Heart right ventricle (tissue), 16 donors: ENCODE data around the gene ATG7. TPM values are rescaled to one million over a fixed set of nuclear protein-coding genes. Genes with fewer than 3 reads are reported as not detected.

Experiments used
- ATAC-seq, 8 donors: fragments of 200-7000 bp; cut with Tn5 transposase; one replicate each; pipeline ENCODE4 v1.9.1; 2020; ENCODE audit warnings: mild to moderate bottlenecking in 8 of 8, moderate library complexity in 8 of 8, moderate number of reproducible peaks in 1 of 8
- DNase-seq, 2 donors: peaks; one replicate each; pipeline ENCODE4 v3.0.0-alpha.2; 2020
- H3K27ac ChIP-seq, 10 donors: fragments of 200-600 bp; sonication (generic) in 2 of 10; one replicate each; pipeline versions ENCODE4 v1.5.0 to v1.8.0; 2020 to 2022; ENCODE audit warnings: mild to moderate bottlenecking in 3 of 10
- H3K27me3 ChIP-seq, 7 donors: fragments of 200-600 bp; one replicate each; pipeline ENCODE4 v1.8.0; 2021 to 2022; ENCODE audit warnings: mild to moderate bottlenecking in 2 of 7
- H3K36me3 ChIP-seq, 9 donors: fragments of 200-600 bp; sonication (generic) in 1 of 9; one replicate each; pipeline versions ENCODE4 v1.5.0 to v1.8.0; 2020 to 2022; ENCODE audit warnings: mild to moderate bottlenecking in 2 of 9
- H3K4me1 ChIP-seq, 9 donors: fragments of 200-600 bp; sonication (generic) in 1 of 9; one replicate each; pipeline versions ENCODE4 v1.5.0 to v1.8.0; 2020 to 2022; ENCODE audit warnings: mild to moderate bottlenecking in 4 of 9
- H3K4me3 ChIP-seq, 10 donors: fragments of 200-600 bp; sonication (generic) in 2 of 10; one replicate each; pipeline versions ENCODE4 v1.5.0 to v1.8.0; 2020 to 2022; ENCODE audit warnings: mild to moderate bottlenecking in 7 of 10, moderate library complexity in 2 of 10
- H3K9me3 ChIP-seq, 11 donors: fragments of 200-600 bp in 10 of 11; sonication (generic) in 2 of 11; one replicate each; pipeline versions ENCODE4 v1.5.0 to v1.8.0; 2013 to 2022; ENCODE audit warnings: mild to moderate bottlenecking in 2 of 11, control low read depth in 1 of 11, moderate library complexity in 1 of 11
- CTCF ChIP-seq, 9 donors: fragments of 200-600 bp; sonication (generic) in 2 of 9; IDR thresholded peaks; one replicate each; pipeline versions ENCODE4 v1.5.0 to v1.8.0; 2021 to 2022; ENCODE audit warnings: antibody characterized with exemption in 9 of 9, mild to moderate bottlenecking in 5 of 9, moderate library complexity in 1 of 9
- WGBS, 2 donors: extraction: QIAGEN DNeasy Blood & Tissue Kit; methylation state at CpG; one replicate each; pipeline ENCODE4 v1.1.7; 2013; ENCODE audit warnings: inconsistent platforms in 1 of 2; 5-methylcytosine and 5-hydroxymethylcytosine counted together
- intact Hi-C, 10 donors: fragments of 100-400 bp; cut with DNase I; formaldehyde crosslinking; loops; one replicate each; pipeline versions ENCODE4 v1.11.1 to v1.14.2; 2022
- polyA plus RNA-seq, 2 donors: library from polyadenylated mRNA; stranded (reverse); fragments of 200-250 nt; gene quantifications; one replicate each; pipeline ENCODE4 v1.2.3, GENCODE V29; 2013
- total RNA-seq, 10 donors: library from RNA; stranded (reverse); fragmentation: NEBNext Ultra II Directional in 3 of 10; extraction: Animal tissue kit (Norgen Biotek cat#: 25700) in 3 of 10; gene quantifications; one replicate each; pipeline versions ENCODE4 v1.2.1 to v1.2.4, GENCODE V29; 2021 to 2023
- donor health status: Arrhythmogenic right ventricular cardiomyopathy.
- donor health status: ischemic (EF 13 %, LVEDD 7.1; RV severe dilation, severe dysfunction).
- donor health status: healthy with polysubstance abuse.
- donor health status: DM: no; HTN: yes; CAD: no.
- donor health status: DM: no; HTN: no; CAD: no.
- donor health status: ischemic (EF 25% LVEDD 6.9; RV normal size, moderate dysfunction).
- donor health status: ischemic (EF 25% LVEDD 5.7; RV mildly dilated, moderate dysfunction).
- donor health status: healthy.
- donor health status: DM: yes; HTN: yes; CAD: no.
- donor health status: Ischemic cardiomyopathy.
- donor health status: ischemic (EF 35%, LVEDD 5.7; RV mildly dilated, moderate dysfunction).
- donor health status: nonischemic (EF 11% LVEDD 7.7; RV severe dilation, severe dysfunction).
- donor health status: DM: yes; HTN: yes; CAD: no.
- donor health status: PGD.
- donor health status: ischemic (EF 29% LVEDD 5.4; RV normal size, mild dysfunction).
- donor health status: nonischemic (EF 23%, LVEDD 6.1; RV moderate dilation, normal function).

The ATG7 gene
- total and polyA plus RNA-seq, 12 donors = 5.3 to 24.1 (median 16.8) TPM

- intact Hi-C loops = no loop called here
- DNase-seq (no peak), ATAC-seq (no peak)
- no peaks in the 10 kb centered on the region for H3K9me3 ChIP-seq
- peak overlapping the region in 5 of 10 donors; percentile 1 to 84 (median 52) for H3K27ac ChIP-seq
- WGBS, 2 donors = 79 to 84% methylated on average over 6 of the region's 6 CpGs
- peaks cover 0 to 2% (median 0%) of the 10 kb centered on the region in 7 donors for H3K27me3 ChIP-seq
- peak overlapping the region in 2 of 10 donors; percentile 22 to 40 for H3K4me3 ChIP-seq
- no peaks in the 10 kb centered on the region for H3K36me3 ChIP-seq
- no peak for TF ChIP-seq CTCF (IDR thresholded peaks at IDR 0.05)
- peaks cover 0 to 52% (median 11%) of the 10 kb centered on the region in 9 donors for H3K4me1 ChIP-seq
Observed at GRCh38 chr3:11226042-11226370, 46.2 kb upstream of the ATG7 start.

DNA sequence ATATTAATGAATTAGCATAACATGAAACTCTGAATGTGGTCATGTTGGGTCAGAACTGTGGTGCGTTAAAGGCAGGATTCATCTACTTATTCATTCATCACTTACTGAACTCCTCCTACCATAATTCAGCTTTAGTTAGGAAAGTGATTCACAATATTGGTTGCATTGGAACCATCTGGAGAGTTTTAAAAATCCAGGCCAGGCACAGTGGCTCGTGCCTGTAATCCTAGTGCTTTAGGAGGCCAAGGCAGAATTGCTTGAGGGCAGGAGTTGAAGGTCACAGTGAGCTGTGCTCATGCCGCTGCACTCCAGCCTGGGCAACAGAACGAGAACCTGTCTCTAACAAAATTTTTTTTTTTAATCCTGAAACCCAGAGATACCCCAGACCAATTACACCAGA, 44.2 kb upstream of the ATG7 start:
- Histone ChIP-seq H3K27me3 (no peaks in the 10 kb centered on the region), H3K36me3 (no peaks in the 10 kb centered on the region), H3K4me1 (peaks cover 0 to 52% (median 11%) of the 10 kb centered on the region in 9 donors), H3K27ac (no peak overlapping the region), H3K4me3 (no peak overlapping the region), H3K9me3 (no peaks in the 10 kb centered on the region)
- TF ChIP-seq CTCF (IDR thresholded peaks at IDR 0.05) = no peak
- ATAC-seq = no peak
- no peak for DNase-seq
- 73 to 83% methylated on average over 4 of the region's 4 CpGs for WGBS, 2 donors
- intact Hi-C loops = no loop called here

GRCh38 chr3:11230125-11230524, 42.1 kb upstream of the ATG7 start:
- intact Hi-C loops = loop anchor here in 3 of 10 donors (5.0 to 10.0 kb wide), 3 partner anchors 102 to 425 kb away; no protein-coding TSS in a partner anchor
- 90 to 93% methylated on average over 4 of the region's 4 CpGs for WGBS, 2 donors
- H3K27ac ChIP-seq = no peak overlapping the region

DNA sequence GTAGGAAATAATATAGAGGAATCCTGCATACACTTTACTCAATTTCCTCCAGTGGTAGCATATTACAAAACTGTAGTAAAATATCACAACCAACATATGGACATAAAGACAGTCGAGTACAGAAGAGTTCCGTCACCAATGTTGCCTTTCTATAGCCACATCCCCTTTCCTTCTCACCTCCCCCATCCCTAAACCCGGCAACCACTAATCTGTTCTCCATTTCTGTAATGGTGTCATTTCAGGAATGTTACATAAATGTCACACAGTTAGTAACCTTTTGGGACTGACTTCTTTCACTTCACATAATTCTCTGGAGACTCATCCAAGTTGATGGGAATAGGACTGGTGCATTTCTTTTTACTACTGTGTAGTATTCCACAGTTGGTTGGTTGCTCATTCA, 41.4 kb upstream of the ATG7 start:
- Histone ChIP-seq H3K9me3 (no peaks in the 10 kb centered on the region), H3K4me1 (peaks cover 0 to 29% (median under 1%) of the 10 kb centered on the region in 9 donors), H3K36me3 (no peaks in the 10 kb centered on the region), H3K27ac (no peak overlapping the region), H3K4me3 (no peak overlapping the region), H3K27me3 (peaks cover 0 to 10% (median 4%) of the 10 kb centered on the region in 7 donors)
- 65 to 66% methylated on average over 3 of the region's 3 CpGs for WGBS, 2 donors
- DNase-seq (no peak), ATAC-seq (no peak)
- intact Hi-C loops = loop anchor here in 3 of 10 donors (5.0 to 10.0 kb wide), 3 partner anchors 101 to 424 kb away; no protein-coding TSS in a partner anchor
- no peak for TF ChIP-seq CTCF (IDR thresholded peaks at IDR 0.05)

More at GRCh38 chr3:11230125-11230524, 42.1 kb upstream of the ATG7 start:
- H3K9me3 ChIP-seq = no peaks in the 10 kb centered on the region
- H3K27me3 ChIP-seq = peaks cover 0 to 4% (median 0%) of the 10 kb centered on the region in 7 donors
- H3K4me1 ChIP-seq = peaks cover 0 to 34% (median 8%) of the 10 kb centered on the region in 9 donors
- ATAC-seq (no peak), DNase-seq (no peak)
- no peaks in the 10 kb centered on the region for H3K36me3 ChIP-seq
- no peak for TF ChIP-seq CTCF (IDR thresholded peaks at IDR 0.05)
- H3K4me3 ChIP-seq = no peak overlapping the region
